Lung (tissue), 12 donors: ENCODE measurements around the gene NBEA. TPM values are rescaled to one million over a fixed set of nuclear protein-coding genes. Genes with fewer than 3 reads are reported as not detected.

Source experiments
- ATAC-seq: fragments of 200-7000 bp; cut with Tn5 transposase; one replicate; pipeline ENCODE4 v1.9.1; 2020; ENCODE audit warnings: moderate number of reproducible peaks; ENCODE audit not compliant: insufficient read depth, low FRiP score
- DNase-seq, 3 donors: peaks; one replicate each; pipeline ENCODE4 v3.0.0-alpha.2; 2013 to 2017
- H3K27ac ChIP-seq, 2 donors: one replicate each; pipeline ENCODE4 v1.5.1; 2013; ENCODE audit warnings: mild to moderate bottlenecking in 2 of 2, moderate library complexity in 2 of 2, control low read depth in 1 of 2, inconsistent platforms in 1 of 2, low read depth in 1 of 2, low read length in 1 of 2
- H3K27me3 ChIP-seq, 3 donors: one replicate each; pipeline ENCODE4 v1.5.1; 2013; ENCODE audit warnings: low read length in 2 of 3; ENCODE audit not compliant: control insufficient read depth in 3 of 3, insufficient read depth in 3 of 3
- H3K36me3 ChIP-seq, 4 donors: one replicate each; pipeline ENCODE4 v1.5.1; 2013; ENCODE audit warnings: low read length in 4 of 4, mild to moderate bottlenecking in 1 of 4, moderate library complexity in 1 of 4; ENCODE audit not compliant: control insufficient read depth in 4 of 4, insufficient read depth in 4 of 4
- H3K4me1 ChIP-seq, 5 donors: one replicate each; pipeline ENCODE4 v1.5.1; 2013; ENCODE audit warnings: low read length in 5 of 5, mild to moderate bottlenecking in 2 of 5, moderate library complexity in 1 of 5; ENCODE audit not compliant: control insufficient read depth in 5 of 5, insufficient read depth in 5 of 5
- H3K4me3 ChIP-seq: one replicate; pipeline ENCODE4 v1.5.1; 2013; ENCODE audit warnings: mild to moderate bottlenecking, control low read depth, moderate library complexity
- H3K9ac ChIP-seq, 2 donors: one replicate each; pipeline ENCODE4 v1.5.1; 2013; ENCODE audit warnings: low read length in 2 of 2, control low read depth in 1 of 2; ENCODE audit not compliant: insufficient read depth in 1 of 2
- H3K9me3 ChIP-seq, 4 donors: one replicate each; pipeline ENCODE4 v1.5.1; 2013; ENCODE audit warnings: low read length in 3 of 4, mild to moderate bottlenecking in 1 of 4, moderate library complexity in 1 of 4; ENCODE audit not compliant: control insufficient read depth in 4 of 4, insufficient read depth in 3 of 4
- CTCF ChIP-seq: IDR thresholded peaks from 2 replicates; pipeline ENCODE4 v1.5.1; 2012; ENCODE audit warnings: mild to moderate bottlenecking; ENCODE audit errors: control extremely low read depth, extremely low read depth
- WGBS, 2 donors: extraction: QIAGEN DNeasy Blood & Tissue Kit; methylation state at CpG; one replicate each; pipeline ENCODE4 v1.1.7; 2013; 5-methylcytosine and 5-hydroxymethylcytosine counted together
- polyA plus RNA-seq, 2 donors: library from polyadenylated mRNA; stranded (reverse); fragments of 200-250 nt; gene quantifications; one replicate each; pipeline ENCODE4 v1.2.1, GENCODE V29; 2013
- total RNA-seq, 2 donors: library from RNA; depleted of rRNA in 1 of 2; stranded (reverse); fragments of >200 nt in 1 of 2; gene quantifications; one replicate each; pipeline ENCODE4 v1.2.1, GENCODE V29; 2014 to 2021
- donor health status: control.
- donor health status: control.
- donor health status: Bipolar disorder and iron deficiency.
- donor health status: healthy.
- donor health status: DM: yes; HTN: yes; CAD: no.

Gene NBEA
- total and polyA plus RNA-seq, 4 donors, result 1.6 to 26.5 (median 5.3) TPM

GRCh38 chr13:35496761-35497386 is 554.8 kb downstream of the NBEA start:
- Histone ChIP-seq H3K27ac (no peak overlapping the region), H3K27me3 (peaks cover 0 to 2% (median 0%) of the 10 kb centered on the region in 3 donors), H3K4me3 (no peak overlapping the region), H3K9me3 (no peaks in the 10 kb centered on the region), H3K36me3 (no peaks in the 10 kb centered on the region), H3K9ac (no peak overlapping the region), H3K4me1 (peaks cover 0 to 10% (median 4%) of the 10 kb centered on the region in 5 donors)
- TF ChIP-seq CTCF, result no peak
- peak in 1 of 3 donors; percentile 18 for DNase-seq
- 49 to 83% methylated on average over 2 of the region's 2 CpGs for WGBS, 2 donors
- ATAC-seq, result no peak

- no peak for TF ChIP-seq CTCF
- Histone ChIP-seq H3K4me1 (peaks cover 0 to 13% (median 4%) of the 10 kb centered on the region in 5 donors), H3K27me3 (no peaks in the 10 kb centered on the region)
Observed at GRCh38 chr13:35498231-35498630, 556.2 kb downstream of the NBEA start.

GRCh38 chr13:35499196-35499662 is 557.2 kb downstream of the NBEA start:
- H3K36me3 ChIP-seq, result no peaks in the 10 kb centered on the region
- H3K4me3 ChIP-seq, result no peak overlapping the region
- DNase-seq (peak in 2 of 3 donors; percentile 34 to 47), ATAC-seq (peak; percentile 34)
- no peaks in the 10 kb centered on the region for H3K9me3 ChIP-seq
- 62 to 83% methylated on average over 2 of the region's 2 CpGs for WGBS, 2 donors
- peaks cover 0 to 13% (median 4%) of the 10 kb centered on the region in 5 donors for H3K4me1 ChIP-seq
- no peak overlapping the region for H3K9ac ChIP-seq
- no peak for TF ChIP-seq CTCF
- no peak overlapping the region for H3K27ac ChIP-seq
- no peaks in the 10 kb centered on the region for H3K27me3 ChIP-seq

More at GRCh38 chr13:35498231-35498630, 556.2 kb downstream of the NBEA start:
- Histone ChIP-seq H3K36me3 (no peaks in the 10 kb centered on the region), H3K9me3 (no peaks in the 10 kb centered on the region), H3K9ac (no peak overlapping the region), H3K4me3 (no peak overlapping the region), H3K27ac (no peak overlapping the region)
- DNase-seq (no peak), ATAC-seq (no peak)

GRCh38 chr13:35499676-35500075 is 557.6 kb downstream of the NBEA start:
- H3K36me3 ChIP-seq, result no peaks in the 10 kb centered on the region
- 71 to 84% methylated on average over 4 of the region's 4 CpGs for WGBS, 2 donors
- H3K27me3 ChIP-seq, result no peaks in the 10 kb centered on the region
- H3K4me1 ChIP-seq, result peaks cover 0 to 13% (median 4%) of the 10 kb centered on the region in 5 donors
- ATAC-seq, result no peak
- DNase-seq, result peak in 2 of 3 donors; percentile 32 to 57
- TF ChIP-seq CTCF, result no peak
- no peaks in the 10 kb centered on the region for H3K9me3 ChIP-seq
- no peak overlapping the region for H3K9ac ChIP-seq
- H3K4me3 ChIP-seq, result no peak overlapping the region
- no peak overlapping the region for H3K27ac ChIP-seq
